ENCODE data around the gene KCNE1.

KCNE1 gene

GRCh38 chr21:34534522-34534921 lies 22.5 kb upstream of the KCNE1 start:
- no peak for DNase-seq

GRCh38 chr21:34533938-34534337 lies 21.9 kb upstream of the KCNE1 start:
- no peak for DNase-seq

- no peak for DNase-seq
Observed at GRCh38 chr21:34531399-34531798, 19.4 kb upstream of the KCNE1 start.

- DNase-seq: no peak
Observed at GRCh38 chr21:34530261-34530660, 18.3 kb upstream of the KCNE1 start.

GRCh38 chr21:34528131-34528561 lies 16.1 kb upstream of the KCNE1 start:
- no peak for DNase-seq

GRCh38 chr21:34526618-34527290 lies 14.7 kb upstream of the KCNE1 start:
- no peak for DNase-seq

GRCh38 chr21:34526241-34526617 lies 14.2 kb upstream of the KCNE1 start:
- DNase-seq: no peak

GRCh38 chr21:34524646-34525601 lies 12.9 kb upstream of the KCNE1 start:
- no peak for DNase-seq

- DNase-seq: no peak
Observed at GRCh38 chr21:34523019-34523555, 11.1 kb upstream of the KCNE1 start.

GRCh38 chr21:34522284-34522683 lies 10.3 kb upstream of the KCNE1 start:
- no peak for DNase-seq

GRCh38 chr21:34521561-34521960 lies 9.6 kb upstream of the KCNE1 start:
- DNase-seq: no peak

GRCh38 chr21:34520764-34521508 lies 8.9 kb upstream of the KCNE1 start:
- DNase-seq: no peak

- DNase-seq: no peak
Observed at GRCh38 chr21:34520281-34520680, 8.3 kb upstream of the KCNE1 start.

- no peak for DNase-seq
Observed at GRCh38 chr21:34519694-34520093, 7.7 kb upstream of the KCNE1 start.

GRCh38 chr21:34519016-34519415 lies 7.0 kb upstream of the KCNE1 start:
- no peak for DNase-seq

- no peak for DNase-seq
Observed at GRCh38 chr21:34518301-34518700, 6.3 kb upstream of the KCNE1 start.

GRCh38 chr21:34517491-34518245 lies 5.7 kb upstream of the KCNE1 start:
- DNase-seq: no peak

- no peak for DNase-seq
Observed at GRCh38 chr21:34517039-34517438, 5.0 kb upstream of the KCNE1 start.

- DNase-seq: no peak
Observed at GRCh38 chr21:34514576-34515115, 2.6 kb upstream of the KCNE1 start.

GRCh38 chr21:34513129-34513675 lies 1.2 kb upstream of the KCNE1 start:
- no peak for DNase-seq

GRCh38 chr21:34511181-34511580 lies 829 bp downstream of the KCNE1 start:
- DNase-seq: no peak
